ENCODE measurements around the gene LKAAEAR1.
A peak's percentile ranks its signal among the peaks of the same experiment; 100 is the strongest.

LKAAEAR1 gene

DNA sequence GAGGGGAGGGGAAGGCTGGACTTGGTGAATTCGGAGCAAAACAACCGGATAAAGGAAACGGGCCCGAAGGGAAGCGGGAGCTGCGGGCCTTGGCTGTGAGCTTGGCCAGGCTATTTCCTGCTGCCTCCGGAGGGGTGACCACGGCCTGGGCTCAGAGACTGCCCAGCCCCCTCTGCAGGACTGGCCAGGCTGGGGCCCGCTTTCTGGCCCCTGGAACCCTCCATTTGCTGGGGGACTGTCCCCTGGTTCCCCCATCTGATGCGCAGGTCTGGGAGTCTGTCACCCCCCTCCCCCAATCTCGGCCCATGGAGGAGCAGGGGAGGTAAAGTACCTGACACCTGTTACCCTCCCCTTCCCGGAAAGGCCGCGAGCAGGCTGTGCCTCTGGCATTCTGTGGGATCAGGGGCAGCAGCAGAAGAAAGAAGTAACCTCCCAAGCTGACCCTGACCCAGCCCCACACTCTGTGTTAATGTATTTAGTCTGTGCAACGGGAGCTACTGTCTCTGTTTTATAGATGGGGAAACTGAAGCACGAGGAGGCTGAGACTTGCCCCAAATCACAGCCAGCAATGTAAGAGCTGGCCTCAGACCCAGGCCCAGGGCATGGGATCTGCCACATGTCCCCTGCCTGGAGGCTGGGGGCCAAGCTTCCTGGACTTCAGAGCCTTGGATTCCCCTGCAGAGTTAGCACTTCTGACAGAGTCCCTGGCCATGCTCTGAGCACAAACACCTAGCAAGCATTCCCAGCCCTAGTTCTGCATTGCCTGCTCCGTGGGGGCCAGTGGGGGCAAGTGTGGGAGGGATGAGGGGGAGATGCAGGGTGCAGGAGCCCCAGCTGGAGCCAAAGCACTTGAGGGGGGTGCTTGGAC is 44.7 kb downstream of the LKAAEAR1 start:
- peaks cover 0 to 6% (median 5%) of the 10 kb centered on the region in 4 experiments for H3K36me3 ChIP-seq (ENCODE audit: control insufficient read depth in 4 of 4, insufficient read depth in 4 of 4, low read length in 3 of 4)
- peaks cover 10 to 71% (median 66%) of the 10 kb centered on the region in 4 experiments for H3K4me1 ChIP-seq (ENCODE audit: control extremely low read depth in 1 of 4, control insufficient read depth in 4 of 4, insufficient read depth in 4 of 4, low read length in 3 of 4)
- no peak for DNase-seq
- WGBS (ENCODE audit: insufficient coverage): 22% methylated on average over 13 of the region's 17 CpGs
- no peaks in the 10 kb centered on the region for H3K9me3 ChIP-seq (ENCODE audit: control extremely low read depth in 1 of 5, control insufficient read depth in 4 of 5, insufficient read depth in 2 of 5, low read depth in 1 of 5, low read length in 4 of 5)
- no peak overlapping the region for H3K27ac ChIP-seq (ENCODE audit: insufficient read depth in 1 of 2, low read depth in 1 of 2, low read length in 2 of 2, poor library complexity in 1 of 2, severe bottlenecking in 2 of 2)
- peaks cover 0 to 8% (median 2%) of the 10 kb centered on the region in 5 experiments for H3K27me3 ChIP-seq (replicated peaks in 2 of 5; ENCODE audit: control insufficient read depth in 4 of 5, insufficient read depth in 5 of 5, low read length in 4 of 5)
- ChIA-PET POLR2A (interaction anchor here (1.3 to 1.8 kb wide), 6 partner anchors 10 to 43 kb away, joined by 3 to 9 read pairs (median 4); partner anchors contain the start of genes OPRL1, RGS19, SOX18 and TCEA2), CTCF (interaction anchor here (1.0 to 7.5 kb wide), 11 partner anchors 9 to 81 kb away, joined by 3 to 187 read pairs (median 7); partner anchors contain the start of genes PRPF6, RGS19, SAMD10 and SOX18)
- peak overlapping the region in 4 of 7 experiments; percentile 21 to 78 (median 60) for H3K4me3 ChIP-seq (ENCODE audit: control insufficient read depth in 1 of 7, extremely low read depth in 1 of 7, insufficient read depth in 4 of 7, low read depth in 2 of 7, low read length in 6 of 7)

DNA sequence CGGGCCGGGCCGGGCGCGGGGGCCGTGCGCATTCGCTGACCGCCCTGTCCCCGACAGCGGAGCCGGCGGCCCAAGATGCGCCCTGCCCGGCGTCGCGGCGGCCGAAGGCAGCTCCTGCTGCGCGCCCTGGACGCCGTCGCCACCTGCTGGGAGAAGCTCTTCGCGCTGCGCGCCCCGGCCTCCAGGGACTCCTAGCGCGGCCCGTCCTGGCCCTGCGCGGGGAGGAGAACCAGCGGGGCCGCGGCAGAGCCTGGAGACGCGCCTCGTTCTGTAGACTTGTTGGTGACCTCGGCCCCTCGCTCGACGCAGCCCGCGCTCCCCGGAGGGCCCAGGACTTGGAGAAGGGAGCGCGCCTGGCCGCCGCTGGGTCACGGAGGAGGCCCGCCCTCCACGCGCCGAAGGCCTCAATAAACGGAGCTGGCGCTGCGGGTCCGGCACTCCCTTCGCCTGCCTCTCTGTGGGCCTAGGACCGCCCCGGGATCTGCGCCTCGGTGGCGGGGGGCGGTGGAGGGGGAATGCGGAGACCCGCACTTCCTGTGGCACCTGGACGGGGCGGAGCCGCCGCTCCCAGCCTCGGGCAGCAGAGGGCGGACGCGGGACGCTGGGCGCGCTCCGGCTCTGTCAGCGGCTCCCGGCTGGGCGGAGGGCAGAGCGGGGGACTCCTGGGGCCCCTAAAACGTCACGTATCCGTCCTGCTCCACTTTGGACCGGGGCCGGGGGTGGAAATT is 45.5 kb downstream of the LKAAEAR1 start:
- H3K4me3 ChIP-seq (ENCODE audit: control insufficient read depth in 1 of 7, extremely low read depth in 1 of 7, insufficient read depth in 4 of 7, low read depth in 2 of 7, low read length in 6 of 7): peak overlapping the region; percentile 21 to 78 (median 49)
- H3K9me3 ChIP-seq (ENCODE audit: control extremely low read depth in 1 of 5, control insufficient read depth in 4 of 5, insufficient read depth in 2 of 5, low read depth in 1 of 5, low read length in 4 of 5): no peaks in the 10 kb centered on the region
- peak; percentile 60 to 80 (median 72) for DNase-seq
- peaks cover 0 to 8% (median 2%) of the 10 kb centered on the region in 5 experiments for H3K27me3 ChIP-seq (replicated peaks in 2 of 5; ENCODE audit: control insufficient read depth in 4 of 5, insufficient read depth in 5 of 5, low read length in 4 of 5)
- WGBS (ENCODE audit: insufficient coverage): under 1% methylated on average over 78 of the region's 91 CpGs
- POLR2A ChIA-PET: interaction anchor here (1.0 to 1.8 kb wide), 8 partner anchors 11 to 81 kb away, joined by 3 to 9 read pairs (median 4); partner anchors contain the start of genes OPRL1, RGS19, SAMD10 and SOX18
- H3K27ac ChIP-seq (ENCODE audit: insufficient read depth in 1 of 2, low read depth in 1 of 2, low read length in 2 of 2, poor library complexity in 1 of 2, severe bottlenecking in 2 of 2): no peak overlapping the region
- peaks cover 3 to 13% (median 12%) of the 10 kb centered on the region in 4 experiments for H3K36me3 ChIP-seq (ENCODE audit: control insufficient read depth in 4 of 4, insufficient read depth in 4 of 4, low read length in 3 of 4)
- H3K4me1 ChIP-seq (ENCODE audit: control extremely low read depth in 1 of 4, control insufficient read depth in 4 of 4, insufficient read depth in 4 of 4, low read length in 3 of 4): peaks cover 10 to 69% (median 63%) of the 10 kb centered on the region in 4 experiments
- CTCF ChIA-PET: interaction anchor here (0.7 to 7.5 kb wide), 18 partner anchors 9 to 82 kb away, joined by 3 to 187 read pairs (median 5); partner anchors contain the start of genes PRPF6, RGS19, SAMD10 and SOX18

DNA sequence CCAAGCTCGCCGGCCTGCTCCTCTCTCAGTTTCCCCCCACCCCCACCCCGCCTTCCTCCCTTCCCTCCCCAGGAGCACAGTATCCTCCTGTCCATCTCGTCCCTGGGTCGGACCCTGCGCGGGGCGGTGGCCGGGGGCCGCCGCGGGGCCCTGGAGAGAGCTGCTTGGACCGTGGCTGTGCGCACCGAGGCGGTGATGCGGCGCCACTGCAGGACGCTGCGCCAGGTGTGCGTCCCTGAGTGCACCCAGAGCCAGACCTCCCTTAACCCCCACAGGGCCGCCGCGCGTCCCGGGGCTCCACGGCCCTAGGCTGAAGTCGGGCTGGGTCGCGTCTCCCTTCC is 46.0 kb downstream of the LKAAEAR1 start:
- Histone ChIP-seq H3K27me3 (replicated peaks in 2 of 5; ENCODE audit: control insufficient read depth in 4 of 5, insufficient read depth in 5 of 5, low read length in 4 of 5) (peaks cover 0 to 8% (median 2%) of the 10 kb centered on the region in 5 experiments), H3K9me3 (ENCODE audit: control extremely low read depth in 1 of 5, control insufficient read depth in 4 of 5, insufficient read depth in 2 of 5, low read depth in 1 of 5, low read length in 4 of 5) (no peaks in the 10 kb centered on the region), H3K36me3 (ENCODE audit: control insufficient read depth in 4 of 4, insufficient read depth in 4 of 4, low read length in 3 of 4) (peaks cover 3 to 18% (median 14%) of the 10 kb centered on the region in 4 experiments), H3K4me1 (ENCODE audit: control extremely low read depth in 1 of 4, control insufficient read depth in 4 of 4, insufficient read depth in 4 of 4, low read length in 3 of 4) (peaks cover 10 to 69% (median 63%) of the 10 kb centered on the region in 4 experiments), H3K4me3 (ENCODE audit: control insufficient read depth in 1 of 7, extremely low read depth in 1 of 7, insufficient read depth in 4 of 7, low read depth in 2 of 7, low read length in 6 of 7) (peak overlapping the region in 5 of 7 experiments; percentile 21 to 78 (median 58)), H3K27ac (ENCODE audit: insufficient read depth in 1 of 2, low read depth in 1 of 2, low read length in 2 of 2, poor library complexity in 1 of 2, severe bottlenecking in 2 of 2) (no peak overlapping the region)
- DNase-seq: no peak
- ChIA-PET CTCF (interaction anchor here (0.7 to 7.5 kb wide), 15 partner anchors 10 to 82 kb away, joined by 3 to 187 read pairs (median 6); partner anchors contain the start of genes PRPF6, RGS19, SAMD10 and SOX18), POLR2A (interaction anchor here (0.6 to 1.8 kb wide), 9 partner anchors 11 to 82 kb away, joined by 3 to 9 read pairs (median 3); partner anchors contain the start of genes OPRL1, RGS19, SAMD10 and SOX18)
- WGBS (ENCODE audit: insufficient coverage): 1% methylated on average over 14 of the region's 30 CpGs

DNA sequence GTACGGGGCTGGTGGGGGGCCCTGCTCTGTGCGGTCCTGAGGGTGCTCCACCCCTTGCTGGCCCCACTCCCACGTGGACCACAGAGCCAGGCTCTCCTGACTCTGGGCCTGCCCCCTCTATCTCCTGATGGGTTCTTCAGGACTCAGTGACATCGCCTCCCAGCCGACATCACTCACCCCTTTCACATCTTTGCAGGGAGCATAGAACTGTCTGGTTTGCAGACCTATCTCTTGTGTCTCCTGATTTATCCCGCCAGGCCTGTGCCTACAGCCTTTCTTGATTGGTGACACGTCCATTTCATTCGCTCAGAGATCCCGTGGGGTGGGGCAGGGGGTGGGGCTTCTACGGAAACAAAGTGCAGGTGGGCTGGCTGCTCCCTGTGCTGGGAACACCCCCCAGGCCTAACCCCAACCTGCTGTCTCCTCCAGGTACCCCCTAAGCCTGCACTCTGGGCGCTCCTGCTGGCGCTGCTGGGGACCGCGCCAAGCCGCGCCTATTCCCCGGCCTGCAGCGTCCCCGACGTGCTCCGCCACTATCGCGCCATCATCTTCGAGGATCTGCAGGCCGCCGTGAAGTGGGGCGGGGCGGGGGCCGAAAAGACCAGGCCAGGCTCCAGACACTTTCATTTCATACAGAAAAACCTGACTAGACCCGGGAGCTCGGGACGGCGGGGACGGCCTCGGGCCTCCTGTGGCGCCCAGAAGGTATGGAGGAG is 46.5 kb downstream of the LKAAEAR1 start:
- H3K36me3 ChIP-seq (ENCODE audit: control insufficient read depth in 4 of 4, insufficient read depth in 4 of 4, low read length in 3 of 4): peaks cover 5 to 22% (median 19%) of the 10 kb centered on the region in 4 experiments
- ChIA-PET CTCF (interaction anchor here (0.7 to 7.5 kb wide), 15 partner anchors 10 to 83 kb away, joined by 3 to 187 read pairs (median 6); partner anchors contain the start of genes PRPF6, RGS19, SAMD10 and SOX18), POLR2A (interaction anchor here (0.6 to 1.7 kb wide), 3 partner anchors 12 to 43 kb away, joined by 3 to 6 read pairs (median 3); partner anchors contain the start of genes SOX18 and TCEA2)
- H3K9me3 ChIP-seq (ENCODE audit: control extremely low read depth in 1 of 5, control insufficient read depth in 4 of 5, insufficient read depth in 2 of 5, low read depth in 1 of 5, low read length in 4 of 5): no peaks in the 10 kb centered on the region
- H3K27me3 ChIP-seq (replicated peaks in 2 of 5; ENCODE audit: control insufficient read depth in 4 of 5, insufficient read depth in 5 of 5, low read length in 4 of 5): peaks cover 0 to 8% (median 2%) of the 10 kb centered on the region in 5 experiments
- H3K4me1 ChIP-seq (ENCODE audit: control extremely low read depth in 1 of 4, control insufficient read depth in 4 of 4, insufficient read depth in 4 of 4, low read length in 3 of 4): peaks cover 10 to 69% (median 63%) of the 10 kb centered on the region in 4 experiments
- H3K4me3 ChIP-seq (ENCODE audit: control insufficient read depth in 1 of 7, extremely low read depth in 1 of 7, insufficient read depth in 4 of 7, low read depth in 2 of 7, low read length in 6 of 7): peak overlapping the region in 2 of 7 experiments; percentile 26 to 78
- WGBS (ENCODE audit: insufficient coverage): 14% methylated on average over 28 of the region's 36 CpGs
- H3K27ac ChIP-seq (ENCODE audit: insufficient read depth in 1 of 2, low read depth in 1 of 2, low read length in 2 of 2, poor library complexity in 1 of 2, severe bottlenecking in 2 of 2): no peak overlapping the region
- peak in 1 of 3 donors; percentile 46 for DNase-seq

DNA sequence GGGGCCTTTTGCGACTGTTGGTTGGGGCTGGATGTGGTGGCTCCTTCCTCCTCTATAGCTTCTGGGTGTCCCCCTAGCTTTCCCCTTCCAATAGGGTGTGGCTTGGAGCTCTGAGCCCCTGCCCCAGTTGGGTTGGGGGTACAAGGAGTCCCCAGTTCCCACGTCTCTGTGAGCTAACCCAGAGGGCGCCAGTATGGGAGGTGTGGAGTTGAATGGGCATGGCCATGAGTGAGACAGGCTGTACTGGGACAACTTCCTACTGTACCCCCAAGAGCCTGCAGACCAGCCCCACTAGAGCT is 47.0 kb downstream of the LKAAEAR1 start:
- WGBS (ENCODE audit: insufficient coverage): 100% methylated on average over 1 of the region's 3 CpGs
- Histone ChIP-seq H3K27ac (ENCODE audit: insufficient read depth in 1 of 2, low read depth in 1 of 2, low read length in 2 of 2, poor library complexity in 1 of 2, severe bottlenecking in 2 of 2) (no peak overlapping the region), H3K9me3 (ENCODE audit: control extremely low read depth in 1 of 5, control insufficient read depth in 4 of 5, insufficient read depth in 2 of 5, low read depth in 1 of 5, low read length in 4 of 5) (no peaks in the 10 kb centered on the region), H3K4me1 (ENCODE audit: control extremely low read depth in 1 of 4, control insufficient read depth in 4 of 4, insufficient read depth in 4 of 4, low read length in 3 of 4) (peaks cover 10 to 66% (median 59%) of the 10 kb centered on the region in 4 experiments), H3K36me3 (ENCODE audit: control insufficient read depth in 4 of 4, insufficient read depth in 4 of 4, low read length in 3 of 4) (peaks cover 5 to 27% (median 24%) of the 10 kb centered on the region in 4 experiments), H3K27me3 (replicated peaks in 2 of 5; ENCODE audit: control insufficient read depth in 4 of 5, insufficient read depth in 5 of 5, low read length in 4 of 5) (peaks cover 0 to 8% (median 2%) of the 10 kb centered on the region in 5 experiments), H3K4me3 (ENCODE audit: control insufficient read depth in 1 of 7, extremely low read depth in 1 of 7, insufficient read depth in 4 of 7, low read depth in 2 of 7, low read length in 6 of 7) (no peak overlapping the region)
- CTCF ChIA-PET: interaction anchor here (0.8 to 7.5 kb wide), 7 partner anchors 14 to 83 kb away, joined by 3 to 187 read pairs (median 7); partner anchors contain the start of genes PRPF6, RGS19, SAMD10 and SOX18
- POLR2A ChIA-PET: interaction anchor here (0.6 kb wide), 1 partner anchor 45 kb away, joined by 3 read pairs; no protein-coding TSS in a partner anchor
- no peak for DNase-seq
